HG02885 (cell line): ENCODE measurements around the gene CHAC1.
"Not testable (repeated sequence)": the region's sequence is repeated elsewhere in the genome, so short reads cannot be mapped to it uniquely, and the experiment has no call there.

Experiments
- ATAC-seq: cut with Tn5 transposase; IDR thresholded peaks from one replicate; pipeline ENCODE4 v1.9.1; 2021; ENCODE audit warnings: mild to moderate bottlenecking; ENCODE audit not compliant: unreplicated experiment, poor library complexity

CHAC1 gene

DNA sequence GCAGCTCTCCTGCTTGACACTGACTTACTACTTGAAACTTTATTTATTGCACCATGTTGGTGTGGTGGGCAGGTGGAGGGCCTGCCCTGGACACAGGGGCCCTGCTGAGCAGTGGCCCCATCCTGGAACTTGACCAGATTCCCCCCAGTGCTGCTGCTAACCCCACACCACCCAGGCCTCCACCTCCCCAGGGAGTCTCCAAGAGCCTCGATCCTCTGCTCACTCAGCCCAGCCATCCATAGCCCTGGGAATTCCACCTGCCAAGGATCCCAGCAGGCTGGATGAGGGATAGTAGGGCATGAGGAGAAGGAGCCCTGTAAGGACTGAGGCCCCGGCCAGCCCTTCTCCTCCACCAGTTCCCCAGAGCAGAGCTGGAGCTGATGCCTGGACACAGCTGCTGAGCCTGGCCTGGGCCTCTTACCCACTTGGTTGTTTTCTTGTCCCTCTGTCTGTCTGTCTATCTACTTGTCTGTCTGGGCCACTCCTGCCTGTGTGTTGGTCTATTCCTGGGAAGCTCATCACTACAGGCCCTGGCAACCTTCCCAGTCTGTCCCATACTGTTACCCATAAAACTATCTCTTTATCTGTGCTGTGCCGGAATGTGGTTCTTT is 2.8 kb downstream of the CHAC1 start:
- ATAC-seq: no peak

DNA sequence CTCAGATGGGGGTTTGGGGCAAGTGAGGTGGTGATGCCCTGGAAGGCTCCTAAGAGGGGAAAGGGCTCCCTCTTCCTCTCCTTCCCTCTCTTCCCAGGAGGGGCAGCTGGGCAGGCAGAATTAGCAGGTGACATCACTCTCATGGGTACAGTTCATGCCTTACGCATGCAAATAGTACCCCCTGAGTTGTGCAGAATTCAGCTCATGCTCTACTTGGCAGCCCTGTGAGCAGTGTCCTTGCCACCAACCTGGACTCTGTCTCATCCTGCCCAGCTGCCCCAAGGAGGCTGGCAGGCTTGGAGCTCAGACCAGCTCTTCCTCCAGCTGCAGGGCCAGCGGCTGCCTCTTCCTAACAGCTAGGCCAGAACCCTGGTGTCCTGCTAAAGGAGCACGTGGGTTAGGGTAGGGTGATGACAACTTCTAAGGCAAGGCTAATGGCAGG is 3.3 kb downstream of the CHAC1 start:
- ATAC-seq: no peak

GRCh38 chr15:40957041-40957555 is 3.8 kb downstream of the CHAC1 start:
- no peak for ATAC-seq

GRCh38 chr15:40957581-40958051 is 4.3 kb downstream of the CHAC1 start:
- no peak for ATAC-seq

- no peak for ATAC-seq
These were observed 4.9 kb downstream of the CHAC1 start for GRCh38 chr15:40958146-40958545.

GRCh38 chr15:40958723-40959122 is 5.5 kb downstream of the CHAC1 start:
- ATAC-seq: no peak

- no peak for ATAC-seq
These were observed 6.3 kb downstream of the CHAC1 start for GRCh38 chr15:40959331-40960141.

DNA sequence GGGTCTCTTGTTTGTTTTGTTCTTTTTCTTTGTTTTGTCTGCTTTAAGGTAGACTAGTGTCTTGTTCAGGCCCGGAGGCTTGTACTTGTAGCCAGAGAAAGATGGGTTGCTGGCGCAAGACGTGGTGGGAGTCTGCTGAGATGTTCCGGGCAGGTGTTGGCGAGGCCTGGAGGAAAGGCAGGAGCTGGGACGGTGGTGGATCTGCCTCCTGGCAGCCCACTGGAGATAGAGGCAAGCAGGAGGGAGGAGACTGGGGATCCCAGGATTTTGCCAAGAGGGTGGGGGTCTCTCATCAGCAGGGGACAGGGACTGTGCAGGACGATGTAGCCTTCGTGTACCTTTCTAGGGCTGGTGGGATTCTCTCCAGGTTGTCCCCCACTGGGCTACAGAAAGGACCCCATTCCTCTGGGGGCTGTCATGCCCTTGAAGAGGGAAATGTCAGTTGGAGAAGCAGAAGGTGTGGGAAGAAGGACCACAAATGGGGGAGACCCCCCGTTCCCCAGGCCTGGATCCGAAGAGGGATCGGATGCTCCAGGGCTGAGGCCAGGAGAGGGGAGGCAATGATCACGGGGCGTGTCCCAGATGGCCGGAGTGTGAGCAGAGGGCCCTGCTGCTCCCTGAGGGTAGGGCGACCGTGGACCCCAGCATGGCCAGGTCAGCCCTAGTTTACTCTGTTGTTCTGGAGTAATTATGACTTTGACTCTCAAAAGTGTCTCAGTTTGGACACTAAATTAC is 7.0 kb downstream of the CHAC1 start:
- no peak for ATAC-seq

- ATAC-seq: no peak
These were observed 7.7 kb downstream of the CHAC1 start for GRCh38 chr15:40960925-40961324.

- not testable (repeated sequence) for ATAC-seq
These were observed 8.5 kb downstream of the CHAC1 start for GRCh38 chr15:40961740-40962139.

GRCh38 chr15:40962317-40962716 is 9.0 kb downstream of the CHAC1 start:
- ATAC-seq: not testable (repeated sequence)

GRCh38 chr15:40963201-40963600 is 9.9 kb downstream of the CHAC1 start:
- no peak for ATAC-seq

GRCh38 chr15:40964006-40964405 is 10.7 kb downstream of the CHAC1 start:
- no peak for ATAC-seq

GRCh38 chr15:40964634-40965033 is 11.4 kb downstream of the CHAC1 start:
- ATAC-seq: no peak

GRCh38 chr15:40968290-40969085 is 15.2 kb downstream of the CHAC1 start:
- ATAC-seq: no peak

- no peak for ATAC-seq
These were observed 16.1 kb downstream of the CHAC1 start for GRCh38 chr15:40969363-40969762.

DNA sequence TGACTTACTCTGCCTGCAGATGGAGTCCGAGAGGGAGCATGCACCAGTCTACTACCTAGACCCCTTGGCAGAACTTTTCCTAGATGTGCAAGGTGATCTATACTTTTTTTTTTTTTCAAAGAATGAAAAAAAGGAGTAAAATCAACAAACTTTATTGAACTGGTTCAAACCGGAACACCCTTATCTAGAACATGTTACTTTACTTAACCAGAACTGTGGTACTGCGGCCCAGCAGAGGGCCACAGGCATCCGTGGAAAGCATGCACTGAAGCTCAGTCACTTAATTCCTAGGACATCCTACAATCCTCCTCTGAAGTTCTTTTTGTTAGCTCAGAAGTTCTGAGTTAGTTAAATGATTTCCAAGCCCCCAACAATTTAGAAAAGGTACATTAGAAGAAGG is 21.6 kb downstream of the CHAC1 start:
- ATAC-seq: no peak

DNA sequence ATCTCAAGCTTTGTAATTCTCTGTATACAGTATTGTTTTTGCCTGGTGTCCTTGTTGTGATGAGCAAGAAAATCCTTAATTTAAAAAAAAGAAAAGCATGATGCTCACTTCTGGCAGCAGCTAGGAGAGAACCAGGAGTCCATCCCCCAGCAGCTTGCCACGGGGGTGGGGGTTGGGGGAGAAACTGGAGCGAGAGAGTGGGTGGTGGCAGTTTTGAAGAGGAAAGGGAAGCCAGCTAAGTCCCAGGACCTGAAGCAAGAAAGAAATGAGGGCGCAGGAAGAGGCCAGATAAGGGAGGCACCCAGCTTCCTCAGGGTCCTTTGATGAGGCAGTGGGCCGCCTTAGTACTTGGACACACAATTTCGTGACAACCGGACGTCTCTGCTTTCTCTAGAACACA is 23.5 kb downstream of the CHAC1 start:
- no peak for ATAC-seq

- ATAC-seq: no peak
These were observed 24.9 kb downstream of the CHAC1 start for GRCh38 chr15:40978141-40978540.

GRCh38 chr15:40978562-40978961 is 25.3 kb downstream of the CHAC1 start:
- ATAC-seq: no peak
